SK-N-SH (cell line): ENCODE measurements around the gene MRPL19. TPM values are rescaled to one million over a fixed set of nuclear protein-coding genes. Genes with fewer than 3 reads are reported as not detected.

ENCODE experiments used
- CTCF ChIA-PET: fragments of 300-600, 350-600 bp; formaldehyde crosslinking; extraction: SDS; loops from one replicate; lab custom pipeline; 2021; lab: Yijun Ruan, JAX
- POLR2A ChIA-PET: fragments of 350-600 bp; sonication (Branson Sonifier 250); formaldehyde crosslinking; extraction: SDS; loops from one replicate; lab custom pipeline; 2020; ENCODE audit warnings: antibody characterized with exemption, inconsistent platforms; lab: Yijun Ruan, JAX
- DNase-seq: peaks from one replicate; pipeline ENCODE4 v3.0.0; 2012
- H2AFZ ChIP-seq: fragments of 200-600 bp; sonication (generic); 2 replicates; pipeline ENCODE4 v1.8.1; 2016; ENCODE audit warnings: antibody characterized with exemption, mild to moderate bottlenecking, low read depth
- H3F3A ChIP-seq: fragments of 200-600 bp; sonication (generic); replicated peaks from 2 replicates; pipeline ENCODE3; 2016; ENCODE audit warnings: antibody characterized with exemption, mild to moderate bottlenecking; ENCODE audit not compliant: insufficient read depth
- H3K27ac ChIP-seq, 2 experiments: fragments of 200-500 bp in 1 of 2; fragments of 200-600 bp in 1 of 2; sonication (Bioruptor generic) in 1 of 2; sonication (generic), shearing (Covaris generic) in 1 of 2; 2 replicates each; pipeline versions ENCODE4 v1.5.1 to v1.6.1; 2014 to 2016; ENCODE audit warnings: low read depth in 2 of 2, inconsistent platforms in 1 of 2, low read length in 1 of 2, mild to moderate bottlenecking in 1 of 2, mixed read lengths in 1 of 2
- H3K27me3 ChIP-seq: fragments of 200-600 bp; sonication (generic), shearing (Covaris generic); 2 replicates; pipeline ENCODE4 v1.6.1; 2016; ENCODE audit warnings: mixed run types; ENCODE audit not compliant: insufficient read depth
- H3K36me3 ChIP-seq, 2 experiments: fragments of 200-500 bp in 1 of 2; fragments of 200-600 bp in 1 of 2; sonication (Bioruptor generic) in 1 of 2; sonication (generic) in 1 of 2; replicated peaks in 1 of 2; 2 replicates each; pipeline versions ENCODE3 to v1.5.1; 2014 to 2016; ENCODE audit warnings: low read length in 1 of 2, mild to moderate bottlenecking in 1 of 2; ENCODE audit not compliant: insufficient read depth in 2 of 2, control insufficient read depth in 1 of 2
- H3K4me1 ChIP-seq, 2 experiments: fragments of 200-500 bp in 1 of 2; fragments of 200-600 bp in 1 of 2; sonication (Bioruptor generic) in 1 of 2; sonication (generic), shearing (Covaris generic) in 1 of 2; 2 replicates each; pipeline versions ENCODE4 v1.5.1 to v1.6.1; 2014 to 2016; ENCODE audit warnings: low read depth in 1 of 2, low read length in 1 of 2, mixed run types in 1 of 2; ENCODE audit not compliant: insufficient read depth in 2 of 2, control insufficient read depth in 1 of 2
- H3K4me2 ChIP-seq: fragments of 200-600 bp; sonication (generic), shearing (Covaris generic); 2 replicates; pipeline ENCODE4 v1.6.1; 2017; ENCODE audit warnings: mixed run types
- H3K4me3 ChIP-seq, 2 experiments: fragments of 200-500 bp in 1 of 2; fragments of 200-600 bp in 1 of 2; sonication (Bioruptor generic) in 1 of 2; sonication (generic), shearing (Covaris generic) in 1 of 2; 2 replicates each; pipeline versions ENCODE4 v1.5.1 to v1.8.1; 2014 to 2016; ENCODE audit warnings: low read depth in 2 of 2, inconsistent platforms in 1 of 2, low read length in 1 of 2, mild to moderate bottlenecking in 1 of 2, mixed read lengths in 1 of 2, moderate library complexity in 1 of 2
- H3K79me2 ChIP-seq: fragments of 200-600 bp; sonication (generic); 2 replicates; pipeline ENCODE4 v1.8.1; 2017; ENCODE audit warnings: mild to moderate bottlenecking; ENCODE audit not compliant: insufficient read depth
- H3K9ac ChIP-seq: fragments of 200-600 bp; sonication (generic); 2 replicates; pipeline ENCODE4 v1.6.1; 2017; ENCODE audit warnings: mixed run types
- H3K9me2 ChIP-seq: fragments of 200-600 bp; sonication (generic); 2 replicates; pipeline ENCODE4 v1.6.1; 2017; ENCODE audit warnings: mixed run types
- H3K9me3 ChIP-seq: fragments of 200-600 bp; sonication (generic); 2 replicates; pipeline ENCODE4 v1.6.1; 2017; ENCODE audit warnings: mixed run types, mild to moderate bottlenecking, moderate library complexity
- H4K20me1 ChIP-seq: fragments of 200-600 bp; sonication (generic); 2 replicates; pipeline ENCODE4 v1.6.1; 2017; ENCODE audit warnings: mild to moderate bottlenecking, mixed run types; ENCODE audit not compliant: insufficient read depth
- CHD2 ChIP-seq: fragments of 150-350 bp; IDR thresholded peaks from 2 replicates; pipeline ENCODE4 v1.6.1; 2018; ENCODE audit warnings: low read length; ENCODE audit not compliant: partially characterized antibody
- ELF1 ChIP-seq: IDR thresholded peaks from 2 replicates; pipeline ENCODE4 v1.4.0; 2012
- EP300 ChIP-seq, 2 experiments: IDR thresholded peaks; 2 replicates each; pipeline versions ENCODE4 v1.4.0 to v1.6.1; 2012; ENCODE audit warnings: borderline replicate concordance in 1 of 2, low read depth in 1 of 2, low read length in 1 of 2
- EZH2phosphoT487 ChIP-seq: fragments of 200-600 bp; sonication (generic); IDR thresholded peaks from 2 replicates; pipeline ENCODE4 v1.6.1; 2017; ENCODE audit warnings: low read depth, mixed run types, mild to moderate bottlenecking, antibody characterized with exemption, moderate library complexity, borderline replicate concordance
- FOSL2 ChIP-seq: IDR thresholded peaks from 2 replicates; pipeline ENCODE4 v1.4.0; 2012; ENCODE audit warnings: low read depth, mild to moderate bottlenecking, moderate library complexity, borderline replicate concordance
- FOXM1 ChIP-seq: IDR thresholded peaks from 2 replicates; pipeline ENCODE4 v1.4.0; 2012; ENCODE audit warnings: low read depth, mild to moderate bottlenecking
- GABPA ChIP-seq: IDR thresholded peaks from 2 replicates; pipeline ENCODE4 v1.4.0; 2012; ENCODE audit warnings: low read depth, mild to moderate bottlenecking
- GATA2 ChIP-seq: sonication (generic); formaldehyde crosslinking; IDR thresholded peaks from 2 replicates; pipeline ENCODE4 v1.5.0; 2020; ENCODE audit warnings: mild to moderate bottlenecking, missing genetic modification reagents
- MEF2A ChIP-seq: IDR thresholded peaks from 2 replicates; pipeline ENCODE4 v1.4.0; 2012; ENCODE audit warnings: low read depth, borderline replicate concordance
- NFIC ChIP-seq: IDR thresholded peaks from 2 replicates; pipeline ENCODE4 v1.4.0; 2012; ENCODE audit warnings: borderline replicate concordance
- NRF1 ChIP-seq: IDR thresholded peaks from 2 replicates; pipeline ENCODE4 v1.6.1; 2012; ENCODE audit warnings: low read depth, mild to moderate bottlenecking, low read length
- RAD21 ChIP-seq: IDR thresholded peaks from 2 replicates; pipeline ENCODE4 v1.6.1; 2012; ENCODE audit warnings: mild to moderate bottlenecking, low read length
- REST ChIP-seq: IDR thresholded peaks from 2 replicates; pipeline ENCODE4 v1.6.1; 2012; ENCODE audit warnings: mild to moderate bottlenecking, low read depth, low read length, moderate library complexity
- SMC3 ChIP-seq: IDR thresholded peaks from 2 replicates; pipeline ENCODE4 v1.6.1; 2012; ENCODE audit warnings: low read depth, low read length, improper control_type of control experiment
- TEAD4 ChIP-seq: IDR thresholded peaks from 2 replicates; pipeline ENCODE4 v1.4.0; 2012; ENCODE audit warnings: mild to moderate bottlenecking, borderline replicate concordance; ENCODE audit not compliant: insufficient read depth
- YY1 ChIP-seq: IDR thresholded peaks from 2 replicates; pipeline ENCODE4 v1.4.0; 2012; ENCODE audit warnings: low read depth, mild to moderate bottlenecking
- WGBS: methylation state at CpG from one replicate; pipeline ENCODE4 v1.1.6; 2017; ENCODE audit warnings: low lambda C conversion rate; 5-methylcytosine and 5-hydroxymethylcytosine counted together
- polyA plus RNA-seq, 3 experiments: library from polyadenylated mRNA; depleted of rRNA; stranded (reverse); fragments of >200 nt; gene quantifications; 2 replicates each; pipeline ENCODE4 v1.2.3, GENCODE V29; 2012
- TF ChIP-seq, protein P1 (sequence below): fragments of 200-600 bp; sonication (generic); IDR thresholded peaks from 2 replicates; pipeline ENCODE4 v1.6.1; 2017; ENCODE audit warnings: antibody characterized with exemption, mild to moderate bottlenecking, moderate library complexity
- TF ChIP-seq, protein P2 (sequence below): IDR thresholded peaks from 2 replicates; pipeline ENCODE4; 2012
- TF ChIP-seq, protein P3 (sequence below): fragments of 150-350 bp; IDR thresholded peaks from 2 replicates; pipeline ENCODE4 v1.6.1; 2017; ENCODE audit warnings: antibody characterized with exemption, low read length, low read depth, borderline replicate concordance

Gene MRPL19
- polyA plus RNA-seq, 1 of the 3 experiments (the other 2 are of a cell fraction), result 15.4 TPM

- H3K27ac ChIP-seq, result peak overlapping the region; percentile 64 to 92; a peak in 3 of 4 replicates
- peak overlapping the region; percentile 33; the same call in 1 of the 2 replicates for H2AFZ ChIP-seq
- H3K4me2 ChIP-seq, result peak overlapping the region; percentile 66
- peaks cover 45% of the 10 kb centered on the region for H3F3A ChIP-seq
- no peak overlapping the region for H3K4me3 ChIP-seq
- WGBS, result 69% methylated on average over 8 of the region's 8 CpGs
- no peak for TF ChIP-seq EP300 (IDR thresholded peaks at IDR 0.05; ENCODE audit: borderline replicate concordance in 1 of 2, low read depth in 1 of 2, low read length in 1 of 2)
- peak; percentile 51; the same call in 1 of the 2 replicates for TF ChIP-seq YY1
- peak; percentile 45; the same call in 1 of the 2 replicates for TF ChIP-seq FOSL2
- peak; percentile 21; the same call in 1 of the 2 replicates for TF ChIP-seq NFIC
- peak overlapping the region; percentile 68 for H3K9ac ChIP-seq
- peaks cover 4% of the 10 kb centered on the region; the same call in 1 of the 2 replicates for H3K79me2 ChIP-seq
- H3K9me3 ChIP-seq, result no peaks in the 10 kb centered on the region
- no peaks in the 10 kb centered on the region for H3K27me3 ChIP-seq
- H3K4me1 ChIP-seq, result peaks cover 11 to 54% of the 10 kb centered on the region in 2 experiments
- no peaks in the 10 kb centered on the region for H3K9me2 ChIP-seq
- H3K36me3 ChIP-seq, result no peaks in the 10 kb centered on the region
- no peaks in the 10 kb centered on the region for H4K20me1 ChIP-seq
- POLR2A ChIA-PET, result no interaction called here
- CTCF ChIA-PET, result interaction anchor here (0.9 to 6.7 kb wide), 9 partner anchors 12 to 687 kb away, joined by 3 to 81 read pairs (median 5); partner anchors contain the start of gene EVA1A
- no peak for DNase-seq
Observed at GRCh38 chr2:75606761-75607399, 39.7 kb upstream of the MRPL19 start.

DNA sequence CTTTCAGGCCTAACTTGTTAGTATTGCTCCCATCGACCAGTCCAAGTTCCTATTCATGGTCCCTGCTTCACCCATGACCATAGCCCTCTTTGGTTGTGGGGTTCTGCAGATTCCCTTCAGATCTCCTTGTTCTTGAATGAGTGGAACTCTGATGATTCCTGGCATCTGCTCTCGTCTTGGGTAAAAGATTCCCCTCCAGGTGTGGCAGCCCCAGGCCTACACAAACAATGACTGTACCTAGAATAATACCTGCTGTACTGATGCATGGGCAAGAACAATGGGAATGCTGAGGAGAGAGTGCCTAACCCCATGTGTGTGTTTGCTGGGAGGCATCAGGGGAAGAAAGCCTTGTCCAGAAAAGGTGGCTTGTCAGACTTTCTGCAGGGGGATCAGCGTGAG lies 39.2 kb upstream of the MRPL19 start:
- Histone ChIP-seq H3K9ac (no peak overlapping the region), H3K4me1 (peaks cover 11 to 52% of the 10 kb centered on the region in 2 experiments)
- POLR2A ChIA-PET, result no interaction called here
- TF ChIP-seq EP300 (IDR thresholded peaks at IDR 0.05; ENCODE audit: borderline replicate concordance in 1 of 2, low read depth in 1 of 2, low read length in 1 of 2) (no peak), REST (no peak), EZH2phosphoT487 (no peak), NFIC (no peak), MEF2A (no peak), TEAD4 (no peak), RAD21 (no peak), NRF1 (no peak), CHD2 (no peak), ELF1 (no peak), FOXM1 (no peak), GABPA (no peak), FOSL2 (no peak), GATA2 (no peak), SMC3 (no peak)
- TF ChIP-seq, protein P1, sequence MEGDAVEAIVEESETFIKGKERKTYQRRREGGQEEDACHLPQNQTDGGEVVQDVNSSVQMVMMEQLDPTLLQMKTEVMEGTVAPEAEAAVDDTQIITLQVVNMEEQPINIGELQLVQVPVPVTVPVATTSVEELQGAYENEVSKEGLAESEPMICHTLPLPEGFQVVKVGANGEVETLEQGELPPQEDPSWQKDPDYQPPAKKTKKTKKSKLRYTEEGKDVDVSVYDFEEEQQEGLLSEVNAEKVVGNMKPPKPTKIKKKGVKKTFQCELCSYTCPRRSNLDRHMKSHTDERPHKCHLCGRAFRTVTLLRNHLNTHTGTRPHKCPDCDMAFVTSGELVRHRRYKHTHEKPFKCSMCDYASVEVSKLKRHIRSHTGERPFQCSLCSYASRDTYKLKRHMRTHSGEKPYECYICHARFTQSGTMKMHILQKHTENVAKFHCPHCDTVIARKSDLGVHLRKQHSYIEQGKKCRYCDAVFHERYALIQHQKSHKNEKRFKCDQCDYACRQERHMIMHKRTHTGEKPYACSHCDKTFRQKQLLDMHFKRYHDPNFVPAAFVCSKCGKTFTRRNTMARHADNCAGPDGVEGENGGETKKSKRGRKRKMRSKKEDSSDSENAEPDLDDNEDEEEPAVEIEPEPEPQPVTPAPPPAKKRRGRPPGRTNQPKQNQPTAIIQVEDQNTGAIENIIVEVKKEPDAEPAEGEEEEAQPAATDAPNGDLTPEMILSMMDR, result no peak
- TF ChIP-seq, protein P2, sequence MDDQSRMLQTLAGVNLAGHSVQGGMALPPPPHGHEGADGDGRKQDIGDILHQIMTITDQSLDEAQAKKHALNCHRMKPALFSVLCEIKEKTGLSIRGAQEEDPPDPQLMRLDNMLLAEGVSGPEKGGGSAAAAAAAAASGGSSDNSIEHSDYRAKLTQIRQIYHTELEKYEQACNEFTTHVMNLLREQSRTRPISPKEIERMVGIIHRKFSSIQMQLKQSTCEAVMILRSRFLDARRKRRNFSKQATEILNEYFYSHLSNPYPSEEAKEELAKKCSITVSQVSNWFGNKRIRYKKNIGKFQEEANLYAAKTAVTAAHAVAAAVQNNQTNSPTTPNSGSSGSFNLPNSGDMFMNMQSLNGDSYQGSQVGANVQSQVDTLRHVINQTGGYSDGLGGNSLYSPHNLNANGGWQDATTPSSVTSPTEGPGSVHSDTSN, result no peak
- TF ChIP-seq, protein P3, sequence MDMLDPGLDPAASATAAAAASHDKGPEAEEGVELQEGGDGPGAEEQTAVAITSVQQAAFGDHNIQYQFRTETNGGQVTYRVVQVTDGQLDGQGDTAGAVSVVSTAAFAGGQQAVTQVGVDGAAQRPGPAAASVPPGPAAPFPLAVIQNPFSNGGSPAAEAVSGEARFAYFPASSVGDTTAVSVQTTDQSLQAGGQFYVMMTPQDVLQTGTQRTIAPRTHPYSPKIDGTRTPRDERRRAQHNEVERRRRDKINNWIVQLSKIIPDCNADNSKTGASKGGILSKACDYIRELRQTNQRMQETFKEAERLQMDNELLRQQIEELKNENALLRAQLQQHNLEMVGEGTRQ, result no peak

More for the DNA sequence above, 39.2 kb upstream of the MRPL19 start:
- H3K36me3 ChIP-seq, result no peaks in the 10 kb centered on the region
- peak overlapping the region; percentile 2; the same call in 1 of the 2 replicates for H2AFZ ChIP-seq
- H3K4me2 ChIP-seq, result 0 out of 2 replicates have a peak overlapping the region, but pooled peaks have one; percentile 66
- no peaks in the 10 kb centered on the region for H3K9me3 ChIP-seq
- no peak overlapping the region for H3K4me3 ChIP-seq
- peak overlapping the region in 1 of 2 experiments; percentile 92; a peak in 2 of 4 replicates for H3K27ac ChIP-seq
- CTCF ChIA-PET, result interaction anchor here (1.3 to 6.7 kb wide), 4 partner anchors 43 to 543 kb away, joined by 5 to 238 read pairs (median 46); no protein-coding TSS in a partner anchor
- no peaks in the 10 kb centered on the region for H3K9me2 ChIP-seq
- no peaks in the 10 kb centered on the region for H3K27me3 ChIP-seq
- WGBS, result 93% methylated on average over 3 of the region's 3 CpGs
- peaks cover 42% of the 10 kb centered on the region for H3F3A ChIP-seq
- DNase-seq, result no peak
- H3K79me2 ChIP-seq, result peaks cover 4% of the 10 kb centered on the region; the same call in 1 of the 2 replicates
- H4K20me1 ChIP-seq, result no peaks in the 10 kb centered on the region
